Osteoblast (primary cell): ENCODE data around the gene PSEN2. TPM values are rescaled to one million over a fixed set of nuclear protein-coding genes. Genes with fewer than 3 reads are reported as not detected.
A peak's percentile ranks its signal among the peaks of the same experiment; 100 is the strongest.

ENCODE experiments used
- DNase-seq: peaks from one replicate; pipeline ENCODE4 v3.0.0; 2011; ENCODE audit warnings: low spot score, mixed read lengths; ENCODE audit not compliant: insufficient read length; ENCODE audit errors: missing footprints
- H2AFZ ChIP-seq: 2 replicates; pipeline ENCODE4 v1.6.0; 2011; ENCODE audit warnings: mild to moderate bottlenecking, low read length
- H3K27ac ChIP-seq: 2 replicates; pipeline ENCODE4 v1.5.1; 2011; ENCODE audit warnings: mild to moderate bottlenecking, low read depth, low read length, moderate library complexity
- H3K27me3 ChIP-seq: 2 replicates; pipeline ENCODE4 v1.6.0; 2012; ENCODE audit warnings: mild to moderate bottlenecking, control low read depth, inconsistent platforms, low read length, moderate library complexity; ENCODE audit not compliant: insufficient read depth
- H3K36me3 ChIP-seq: 2 replicates; pipeline ENCODE4 v1.5.1; 2011; ENCODE audit warnings: mild to moderate bottlenecking, low read length, control low read depth, moderate library complexity; ENCODE audit not compliant: insufficient read depth
- H3K4me1 ChIP-seq: 2 replicates; pipeline ENCODE4 v1.5.1; 2011; ENCODE audit warnings: mild to moderate bottlenecking, low read length, control low read depth, moderate library complexity; ENCODE audit not compliant: insufficient read depth
- H3K4me2 ChIP-seq: 2 replicates; pipeline ENCODE4 v1.6.0; 2011; ENCODE audit warnings: mild to moderate bottlenecking, low read length; ENCODE audit not compliant: insufficient read depth
- H3K4me3 ChIP-seq: fragments of 200-600 bp; sonication (generic); 3 replicates; pipeline ENCODE4 v1.5.1; 2012; ENCODE audit warnings: mild to moderate bottlenecking, low read length, inconsistent platforms; ENCODE audit not compliant: insufficient read depth
- H3K79me2 ChIP-seq: 2 replicates; pipeline ENCODE4 v1.6.0; 2012; ENCODE audit warnings: mild to moderate bottlenecking, low read length, control low read depth, inconsistent platforms; ENCODE audit not compliant: insufficient read depth
- H3K9me3 ChIP-seq: 2 replicates; pipeline ENCODE4 v1.5.1; 2011; ENCODE audit warnings: low read depth, low read length, control low read depth
- H4K20me1 ChIP-seq: 2 replicates; pipeline ENCODE4 v1.6.0; 2012; ENCODE audit warnings: mild to moderate bottlenecking, low read length, control low read depth; ENCODE audit not compliant: insufficient read depth
- total RNA-seq: library from RNA; depleted of rRNA; stranded (reverse); fragments of >200 nt; gene quantifications from 2 replicates; pipeline ENCODE4 v1.2.3, GENCODE V29; 2012
- TF ChIP-seq, protein P1 (sequence below): IDR thresholded peaks from 2 replicates; pipeline ENCODE4 v1.5.1; 2011; ENCODE audit warnings: mild to moderate bottlenecking, low read depth, low read length, moderate library complexity; ENCODE audit errors: extremely low read depth

Gene PSEN2
- total RNA-seq, 1 donor = 32.9 TPM

GRCh38 chr1:226875641-226876295 is 5.4 kb downstream of the PSEN2 start:
- TF ChIP-seq, protein P1, sequence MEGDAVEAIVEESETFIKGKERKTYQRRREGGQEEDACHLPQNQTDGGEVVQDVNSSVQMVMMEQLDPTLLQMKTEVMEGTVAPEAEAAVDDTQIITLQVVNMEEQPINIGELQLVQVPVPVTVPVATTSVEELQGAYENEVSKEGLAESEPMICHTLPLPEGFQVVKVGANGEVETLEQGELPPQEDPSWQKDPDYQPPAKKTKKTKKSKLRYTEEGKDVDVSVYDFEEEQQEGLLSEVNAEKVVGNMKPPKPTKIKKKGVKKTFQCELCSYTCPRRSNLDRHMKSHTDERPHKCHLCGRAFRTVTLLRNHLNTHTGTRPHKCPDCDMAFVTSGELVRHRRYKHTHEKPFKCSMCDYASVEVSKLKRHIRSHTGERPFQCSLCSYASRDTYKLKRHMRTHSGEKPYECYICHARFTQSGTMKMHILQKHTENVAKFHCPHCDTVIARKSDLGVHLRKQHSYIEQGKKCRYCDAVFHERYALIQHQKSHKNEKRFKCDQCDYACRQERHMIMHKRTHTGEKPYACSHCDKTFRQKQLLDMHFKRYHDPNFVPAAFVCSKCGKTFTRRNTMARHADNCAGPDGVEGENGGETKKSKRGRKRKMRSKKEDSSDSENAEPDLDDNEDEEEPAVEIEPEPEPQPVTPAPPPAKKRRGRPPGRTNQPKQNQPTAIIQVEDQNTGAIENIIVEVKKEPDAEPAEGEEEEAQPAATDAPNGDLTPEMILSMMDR = no peak
- peaks cover 9% of the 10 kb centered on the region for H3K4me1 ChIP-seq
- H2AFZ ChIP-seq = no peak overlapping the region
- no peaks in the 10 kb centered on the region for H3K27me3 ChIP-seq
- DNase-seq = peak; percentile 72
- H3K27ac ChIP-seq = no peak overlapping the region
- peaks cover 10% of the 10 kb centered on the region for H3K79me2 ChIP-seq
- H3K4me2 ChIP-seq = no peak overlapping the region
- no peak overlapping the region for H3K4me3 ChIP-seq
- H4K20me1 ChIP-seq = no peaks in the 10 kb centered on the region
- H3K9me3 ChIP-seq = no peaks in the 10 kb centered on the region
- peaks cover 3% of the 10 kb centered on the region for H3K36me3 ChIP-seq

- DNase-seq = no peak
- no peaks in the 10 kb centered on the region for H3K27me3 ChIP-seq
- H3K36me3 ChIP-seq = peaks cover 3% of the 10 kb centered on the region
- peaks cover 2% of the 10 kb centered on the region for H3K4me1 ChIP-seq
- H2AFZ ChIP-seq = no peak overlapping the region
- no peak overlapping the region for H3K4me2 ChIP-seq
- TF ChIP-seq, protein P1 = no peak
- no peak overlapping the region for H3K27ac ChIP-seq
- peaks cover 5% of the 10 kb centered on the region for H4K20me1 ChIP-seq
- no peaks in the 10 kb centered on the region for H3K9me3 ChIP-seq
- no peaks in the 10 kb centered on the region for H3K79me2 ChIP-seq
- no peak overlapping the region for H3K4me3 ChIP-seq
Measured at GRCh38 chr1:226877669-226878068, 7.3 kb downstream of the PSEN2 start.

- no peaks in the 10 kb centered on the region for H3K9me3 ChIP-seq
- peaks cover 8% of the 10 kb centered on the region for H3K4me1 ChIP-seq
- H2AFZ ChIP-seq = no peak overlapping the region
- H4K20me1 ChIP-seq = peaks cover 5% of the 10 kb centered on the region
- no peak for DNase-seq
- no peak overlapping the region for H3K27ac ChIP-seq
- TF ChIP-seq, protein P1 = no peak
- no peaks in the 10 kb centered on the region for H3K79me2 ChIP-seq
- no peak overlapping the region for H3K4me3 ChIP-seq
- no peaks in the 10 kb centered on the region for H3K27me3 ChIP-seq
- no peak overlapping the region for H3K4me2 ChIP-seq
- peaks cover 3% of the 10 kb centered on the region for H3K36me3 ChIP-seq
Measured at GRCh38 chr1:226880372-226881287, 10.2 kb downstream of the PSEN2 start.

GRCh38 chr1:226881515-226882185 is 11.2 kb downstream of the PSEN2 start:
- H2AFZ ChIP-seq = no peak overlapping the region
- H3K4me1 ChIP-seq = peaks cover 8% of the 10 kb centered on the region
- H3K4me3 ChIP-seq = no peak overlapping the region
- DNase-seq = no peak
- TF ChIP-seq, protein P1 = no peak
- no peaks in the 10 kb centered on the region for H3K79me2 ChIP-seq
- peaks cover 5% of the 10 kb centered on the region for H4K20me1 ChIP-seq
- H3K4me2 ChIP-seq = no peak overlapping the region
- no peaks in the 10 kb centered on the region for H3K36me3 ChIP-seq
- no peak overlapping the region for H3K27ac ChIP-seq
- H3K27me3 ChIP-seq = no peaks in the 10 kb centered on the region
- H3K9me3 ChIP-seq = no peaks in the 10 kb centered on the region
